Gastroesophageal sphincter (tissue), 2 donors: Measurements from ENCODE around the gene MED25.

Experiments
- POLR2A ChIP-seq, 2 donors: fragments of 450-650 bp; IDR thresholded peaks; one replicate each; pipeline ENCODE4 v1.6.1; 2017; ENCODE audit warnings: antibody characterized with exemption in 2 of 2, mild to moderate bottlenecking in 2 of 2, moderate library complexity in 1 of 2
- POLR2AphosphoS5 ChIP-seq: sonication (generic); formaldehyde crosslinking; IDR thresholded peaks from one replicate; pipeline ENCODE4 v1.6.1; 2017; ENCODE audit warnings: antibody characterized with exemption

DNA sequence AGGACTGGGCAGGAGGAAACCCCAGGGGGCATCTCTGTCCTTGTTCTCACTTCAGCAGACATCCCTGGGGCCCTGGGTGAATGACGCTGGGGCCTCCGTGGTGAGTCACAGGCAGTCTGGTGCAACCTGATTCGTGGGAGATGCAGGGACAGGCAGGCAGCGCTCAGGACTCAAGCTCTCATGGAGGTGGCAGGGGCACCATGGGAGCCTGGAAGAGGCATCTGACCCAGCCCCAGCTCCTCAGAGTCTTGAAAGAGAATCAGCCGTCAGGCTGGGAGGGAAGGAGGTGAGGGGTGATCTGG lies 18.9 kb downstream of the MED25 start:
- TF ChIP-seq POLR2A (IDR thresholded peaks at IDR 0.05) (no peak), POLR2AphosphoS5 (no peak)
